ENCODE measurements around the gene PHF24. TPM values are rescaled to one million over a fixed set of nuclear protein-coding genes. Genes with fewer than 3 reads are reported as not detected.

Gene PHF24
- total RNA-seq, 4 donors from 2014 or later, result 0.16 to 0.27 TPM; not detected in 2

GRCh38 chr9:34985311-34985899 lies 27.3 kb downstream of the PHF24 start:
- Histone ChIP-seq H3K27ac (no peak overlapping the region), H3K9me3 (no peaks in the 10 kb centered on the region), H3K4me1 (peaks cover 4 to 20% (median 10%) of the 10 kb centered on the region in 4 donors), H3K4me3 (no peak overlapping the region), H3K27me3 (no peaks in the 10 kb centered on the region), H3K36me3 (no peaks in the 10 kb centered on the region)
- intact Hi-C loops (cut with DNase I; ENCODE audit: low total_unique reads), result loop anchor here (10.0 kb wide), 1 partner anchor 81 kb away; no protein-coding TSS in a partner anchor
- DNase-seq, result peak; percentile 71
- TF ChIP-seq CTCF (IDR thresholded peaks at IDR 0.05), result peak; percentile 71 to 86 (median 79)
- TF ChIP-seq POLR2A (IDR thresholded peaks at IDR 0.05), result no peak
- no peak for TF ChIP-seq POLR2AphosphoS5 (IDR thresholded peaks at IDR 0.05)
- TF ChIP-seq EP300 (IDR thresholded peaks at IDR 0.05; ENCODE audit: low read depth), result no peak
- WGBS, 2 donors (ENCODE audit: low coverage in 1 of 2), result 14% methylated on average over 7 of the region's 7 CpGs; no CpG with 5 or more reads in 1 of the 2 donors
- in situ Hi-C loops (cut with MboI; ENCODE audit: low pct_ligation_motif_present in 1 of 4, low pct_unique_long_range_greater_than_20kb in 1 of 4, low sequenced_read_pairs in 3 of 4), result loop anchor here in 2 of 4 donors (25.0 kb wide), 2 partner anchors 98 to 702 kb away; partner anchors contain the start of gene TPM2 (in 1 of the 2)

- DNase-seq, result no peak
- no peak overlapping the region for H3K27ac ChIP-seq
- intact Hi-C loops (cut with DNase I; ENCODE audit: low total_unique reads) (loop anchor here (10.0 kb wide), 1 partner anchor 82 kb away; no protein-coding TSS in a partner anchor), in situ Hi-C loops (cut with MboI; ENCODE audit: low pct_ligation_motif_present in 1 of 4, low pct_unique_long_range_greater_than_20kb in 1 of 4, low sequenced_read_pairs in 3 of 4) (loop anchor here in 2 of 4 donors (25.0 kb wide), 2 partner anchors 99 to 701 kb away; partner anchors contain the start of gene TPM2 (in 1 of the 2))
- no peak overlapping the region for H3K4me3 ChIP-seq
- H3K27me3 ChIP-seq, result no peaks in the 10 kb centered on the region
- no peaks in the 10 kb centered on the region for H3K36me3 ChIP-seq
- peaks cover 4 to 31% (median 16%) of the 10 kb centered on the region in 4 donors for H3K4me1 ChIP-seq
- no peaks in the 10 kb centered on the region for H3K9me3 ChIP-seq
- TF ChIP-seq EP300 (IDR thresholded peaks at IDR 0.05; ENCODE audit: low read depth) (no peak), POLR2AphosphoS5 (IDR thresholded peaks at IDR 0.05) (no peak), CTCF (IDR thresholded peaks at IDR 0.05) (no peak), POLR2A (IDR thresholded peaks at IDR 0.05) (no peak)
- 36 to 40% methylated on average over 1 to 9 of the region's 9 CpGs for WGBS, 2 donors (ENCODE audit: low coverage in 1 of 2)
These were observed 28.5 kb downstream of the PHF24 start for GRCh38 chr9:34986540-34987047.

GRCh38 chr9:34987160-34987901 lies 29.2 kb downstream of the PHF24 start:
- no peaks in the 10 kb centered on the region for H3K27me3 ChIP-seq
- DNase-seq, result no peak
- no peak for TF ChIP-seq EP300 (IDR thresholded peaks at IDR 0.05; ENCODE audit: low read depth)
- TF ChIP-seq POLR2AphosphoS5 (IDR thresholded peaks at IDR 0.05), result no peak
- TF ChIP-seq CTCF (IDR thresholded peaks at IDR 0.05), result no peak
- no peak for TF ChIP-seq POLR2A (IDR thresholded peaks at IDR 0.05)
- H3K4me3 ChIP-seq, result no peak overlapping the region
- no peaks in the 10 kb centered on the region for H3K36me3 ChIP-seq
- no peak overlapping the region for H3K27ac ChIP-seq
- WGBS, 2 donors (ENCODE audit: low coverage in 1 of 2), result 57% methylated on average over 7 of the region's 7 CpGs; no CpG with 5 or more reads in 1 of the 2 donors
- H3K9me3 ChIP-seq, result no peaks in the 10 kb centered on the region
- peaks cover 10 to 37% (median 22%) of the 10 kb centered on the region in 4 donors for H3K4me1 ChIP-seq
- intact Hi-C loops (cut with DNase I; ENCODE audit: low total_unique reads) (loop anchor here (10.0 kb wide), 1 partner anchor 83 kb away; no protein-coding TSS in a partner anchor), in situ Hi-C loops (cut with MboI; ENCODE audit: low pct_ligation_motif_present in 1 of 4, low pct_unique_long_range_greater_than_20kb in 1 of 4, low sequenced_read_pairs in 3 of 4) (loop anchor here in 2 of 4 donors (25.0 kb wide), 2 partner anchors 100 to 700 kb away; partner anchors contain the start of gene TPM2 (in 1 of the 2))
